SK-N-SH treated with all-trans-retinoic acid at 6 μM for 48 hours (cell line): ENCODE data around the gene FRS3.
A peak's percentile ranks its signal among the peaks of the same experiment; 100 is the strongest.

Experiments
- ATAC-seq: fragments of 200-7000 bp; cut with Tn5 transposase; 3 replicates; pipeline ENCODE4 v1.9.1; 2020; ENCODE audit warnings: mild to moderate bottlenecking, moderate library complexity
- BACH2 ChIP-seq: fragments of 250-450 bp; sonication (Bioruptor Pico); IDR thresholded peaks from 2 replicates; pipeline ENCODE4 v1.9.0; 2021; ENCODE audit warnings: mild to moderate bottlenecking, borderline replicate concordance
- CREB5 ChIP-seq: fragments of 250-450 bp; sonication (Bioruptor Pico); IDR thresholded peaks from 2 replicates; pipeline ENCODE4 v1.5.1; 2020; ENCODE audit warnings: low read depth, mild to moderate bottlenecking, moderate library complexity
- CSDC2 ChIP-seq: fragments of 250-450 bp; sonication (Bioruptor Pico); IDR thresholded peaks from 2 replicates; pipeline ENCODE4 v1.5.0; 2020; ENCODE audit warnings: mild to moderate bottlenecking, moderate library complexity
- CSRNP3 ChIP-seq: fragments of 250-450 bp; sonication (Bioruptor Pico); IDR thresholded peaks from 2 replicates; pipeline ENCODE4 v1.5.1; 2021; ENCODE audit warnings: mild to moderate bottlenecking, moderate library complexity
- ESRRG ChIP-seq: fragments of 250-450 bp; sonication (Bioruptor Pico); IDR thresholded peaks from 2 replicates; pipeline ENCODE4 v1.6.1; 2021; ENCODE audit warnings: mild to moderate bottlenecking
- GLIS3 ChIP-seq: fragments of 250-450 bp; sonication (Bioruptor Pico); IDR thresholded peaks from 2 replicates; pipeline ENCODE4 v1.5.0; 2020; ENCODE audit warnings: mild to moderate bottlenecking, moderate library complexity
- ISL1 ChIP-seq: fragments of 250-450 bp; sonication (Bioruptor Pico); IDR thresholded peaks from 2 replicates; pipeline ENCODE4 v2.1.2; 2022; ENCODE audit warnings: mild to moderate bottlenecking, moderate library complexity
- OSR1 ChIP-seq: fragments of 250-450 bp; sonication (Bioruptor Pico); IDR thresholded peaks from 2 replicates; pipeline ENCODE4 v1.8.0; 2022; ENCODE audit warnings: moderate library complexity, mild to moderate bottlenecking, inconsistent platforms
- POU6F1 ChIP-seq: fragments of 250-450 bp; sonication (Bioruptor Pico); IDR thresholded peaks from 2 replicates; pipeline ENCODE4 v1.8.0; 2021; ENCODE audit warnings: low read depth, mild to moderate bottlenecking, moderate library complexity, borderline replicate concordance
- PPARA ChIP-seq: fragments of 250-450 bp; sonication (Bioruptor Pico); IDR thresholded peaks from 2 replicates; pipeline ENCODE4 v1.5.0; 2020; ENCODE audit warnings: mild to moderate bottlenecking, borderline replicate concordance
- SNAI2 ChIP-seq: fragments of 250-450 bp; sonication (Bioruptor Pico); IDR thresholded peaks from 2 replicates; pipeline ENCODE4 v1.5.0; 2020; ENCODE audit warnings: mild to moderate bottlenecking, moderate library complexity
- TCF4 ChIP-seq: fragments of 250-450 bp; sonication (Bioruptor Pico); IDR thresholded peaks from 2 replicates; pipeline ENCODE4 v1.8.0; 2021; ENCODE audit warnings: mild to moderate bottlenecking, moderate library complexity, borderline replicate concordance
- TOX ChIP-seq: fragments of 250-450 bp; sonication (Bioruptor Pico); IDR thresholded peaks from 2 replicates; pipeline ENCODE4 v1.8.0; 2021; ENCODE audit warnings: mild to moderate bottlenecking, moderate library complexity, borderline replicate concordance
- TSHZ2 ChIP-seq: fragments of 250-450 bp; sonication (Bioruptor Pico); IDR thresholded peaks from 2 replicates; pipeline ENCODE4 v1.5.0; 2020; ENCODE audit warnings: mild to moderate bottlenecking, moderate library complexity
- ZFP3 ChIP-seq: fragments of 250-450 bp; sonication (Bioruptor Pico); IDR thresholded peaks from 2 replicates; pipeline ENCODE4 v1.5.0; 2020; ENCODE audit warnings: mild to moderate bottlenecking, moderate library complexity
- ZFP30 ChIP-seq: fragments of 450-650 bp; formaldehyde crosslinking; IDR thresholded peaks from 2 replicates; pipeline ENCODE4 v1.5.0; 2022; ENCODE audit warnings: mild to moderate bottlenecking, moderate library complexity
- ZNF565 ChIP-seq: fragments of 450-650 bp; formaldehyde crosslinking; conservative IDR thresholded peaks from 2 replicates; pipeline ENCODE4 v1.5.0; 2020; ENCODE audit warnings: low read depth, mild to moderate bottlenecking, moderate library complexity
- ZNF70 ChIP-seq: fragments of 450-650 bp; formaldehyde crosslinking; IDR thresholded peaks from 2 replicates; pipeline ENCODE4 v1.5.0; 2020; ENCODE audit warnings: mild to moderate bottlenecking, moderate library complexity
- ZNF8 ChIP-seq: fragments of 450-650 bp; formaldehyde crosslinking; IDR thresholded peaks from 2 replicates; pipeline ENCODE4 v1.5.0; 2020; ENCODE audit warnings: mild to moderate bottlenecking, moderate library complexity

FRS3 gene

GRCh38 chr6:41768545-41769308, 11.0 kb downstream of the FRS3 start:
- peak; percentile 19; the same call in 2 of the 3 replicates for ATAC-seq

GRCh38 chr6:41767112-41767833, 12.4 kb downstream of the FRS3 start:
- peak; percentile 64 for ATAC-seq
- TF ChIP-seq ESRRG (CRISPR knock-in tag) = 0 out of 2 replicates have a peak, but pooled peaks have one; percentile 9
- 0 out of 2 replicates have a peak, but pooled peaks have one; percentile 47 for TF ChIP-seq TCF4 (CRISPR knock-in tag)
- 0 out of 2 replicates have a peak, but pooled peaks have one; percentile 36 for TF ChIP-seq ISL1 (CRISPR knock-in tag)
- TF ChIP-seq GLIS3 (CRISPR knock-in tag) = no peak
- TF ChIP-seq CREB5 (CRISPR knock-in tag) = 0 out of 2 replicates have a peak, but pooled peaks have one; percentile 17
- TF ChIP-seq ZFP30 = no peak
- TF ChIP-seq ZNF70 = no peak
- TF ChIP-seq TOX (CRISPR knock-in tag) = no peak
- peak; percentile 62 for TF ChIP-seq TSHZ2

More at GRCh38 chr6:41768545-41769308, 11.0 kb downstream of the FRS3 start:
- TF ChIP-seq BACH2 (no peak), ZNF565 (CRISPR knock-in tag) (no peak), CREB5 (CRISPR knock-in tag) (no peak), ZNF70 (no peak), ESRRG (CRISPR knock-in tag) (no peak), CSDC2 (no peak), TOX (CRISPR knock-in tag) (no peak), GLIS3 (CRISPR knock-in tag) (no peak), ZNF8 (CRISPR knock-in tag) (no peak), POU6F1 (CRISPR knock-in tag) (no peak), TCF4 (CRISPR knock-in tag) (no peak), CSRNP3 (CRISPR knock-in tag) (no peak), ZFP3 (CRISPR knock-in tag) (no peak), SNAI2 (no peak), ISL1 (CRISPR knock-in tag) (no peak), ZFP30 (no peak), PPARA (CRISPR knock-in tag) (no peak), OSR1 (CRISPR knock-in tag) (no peak), TSHZ2 (no peak)
- TF ChIP-seq, all 23 proteins: peak for 0
